ENCODE results near the gene TUBB2B.

- TF ChIP-seq YY1 (IDR thresholded peaks at IDR 0.05; ENCODE audit: insufficient read depth, insufficient read length): no peak
- no peak for TF ChIP-seq ZNF274 (IDR thresholded peaks at IDR 0.05; ENCODE audit: low read depth, low read length)
- TF ChIP-seq SUZ12 (IDR thresholded peaks at IDR 0.05; ENCODE audit: extremely low read depth, insufficient read depth, insufficient read length): no peak
Observed at GRCh38 chr6:3220366-3220765, 7.1 kb downstream of the TUBB2B start.

Data from NT2/D1 (cell line).